HUES6 (cell line): Measurements from ENCODE around the gene GNAQ.
"Not testable (repeated sequence)": the region's sequence is repeated elsewhere in the genome, so short reads cannot be mapped to it uniquely, and the experiment has no call there.

Experiments
- H3K27ac ChIP-seq: 2 replicates; pipeline ENCODE4 v1.7.0; 2013; ENCODE audit warnings: low read depth, mild to moderate bottlenecking, low read length, inconsistent platforms
- H3K27me3 ChIP-seq: 2 replicates; pipeline ENCODE4 v1.6.1; 2013; ENCODE audit warnings: low read length; ENCODE audit not compliant: control insufficient read depth, insufficient read depth
- H3K36me3 ChIP-seq: 2 replicates; pipeline ENCODE4 v1.6.1; 2013; ENCODE audit warnings: low read length; ENCODE audit not compliant: control insufficient read depth, insufficient read depth
- H3K4me1 ChIP-seq: 2 replicates; pipeline ENCODE4 v1.6.1; 2013; ENCODE audit warnings: low read length; ENCODE audit not compliant: control insufficient read depth, insufficient read depth
- H3K4me3 ChIP-seq: 2 replicates; pipeline ENCODE4 v1.5.1; 2013; ENCODE audit warnings: low read depth, low read length
- H3K9ac ChIP-seq: one replicate; pipeline ENCODE4 v1.6.1; 2013; ENCODE audit warnings: mild to moderate bottlenecking, low read length
- H3K9me3 ChIP-seq: 2 replicates; pipeline ENCODE4 v1.6.1; 2013; ENCODE audit warnings: low read depth, low read length; ENCODE audit not compliant: control insufficient read depth, insufficient read depth

GNAQ gene

DNA sequence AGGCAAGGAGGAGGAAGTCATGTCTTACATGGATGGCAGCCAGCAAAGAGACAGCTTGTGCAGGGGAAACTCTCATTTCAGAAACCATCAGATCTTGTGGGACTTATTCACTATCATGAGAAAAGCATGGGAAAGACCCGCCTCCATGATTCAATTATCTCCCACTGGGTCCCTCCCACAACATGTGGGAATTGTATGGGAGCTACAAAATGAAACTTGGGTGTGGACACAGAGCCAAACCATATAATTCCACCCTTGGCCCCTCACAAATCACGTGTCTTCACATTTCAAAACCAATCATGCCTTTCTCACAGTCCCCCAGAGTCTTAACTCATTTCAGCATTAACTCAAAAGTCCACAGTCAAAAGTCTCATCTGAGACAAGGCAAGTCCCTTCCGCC is 341.5 kb downstream of the GNAQ start:
- not testable (repeated sequence) for H3K27me3 ChIP-seq, H3K27ac ChIP-seq, H3K4me1 ChIP-seq, H3K4me3 ChIP-seq, H3K36me3 ChIP-seq, H3K9ac ChIP-seq
- H3K9me3 ChIP-seq, result peaks cover 12% of the 10 kb centered on the region

DNA sequence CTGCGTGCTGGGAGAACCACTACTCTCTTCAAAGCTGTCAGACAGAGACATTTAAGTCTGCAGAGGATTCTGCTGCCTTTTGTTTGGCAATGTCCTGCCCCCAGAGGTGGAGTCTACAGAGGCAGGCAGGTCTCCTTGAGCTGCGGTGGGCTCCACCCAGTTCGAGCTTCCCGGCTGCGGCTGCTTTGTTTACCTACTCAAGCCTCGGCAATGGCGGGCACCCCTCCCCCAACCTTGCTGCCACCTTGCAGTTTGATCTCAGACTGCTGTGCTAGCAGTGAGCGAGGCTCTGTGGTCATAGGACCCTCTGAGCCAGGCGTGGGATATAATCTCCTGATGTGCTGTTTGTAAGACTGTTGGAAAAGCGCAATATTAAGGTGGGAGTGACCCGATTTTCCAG is 343.9 kb downstream of the GNAQ start:
- H3K4me3 ChIP-seq, H3K4me1 ChIP-seq, H3K27me3 ChIP-seq, H3K9ac ChIP-seq, H3K27ac ChIP-seq, H3K36me3 ChIP-seq: not testable (repeated sequence)
- H3K9me3 ChIP-seq, result peaks cover 15% of the 10 kb centered on the region

DNA sequence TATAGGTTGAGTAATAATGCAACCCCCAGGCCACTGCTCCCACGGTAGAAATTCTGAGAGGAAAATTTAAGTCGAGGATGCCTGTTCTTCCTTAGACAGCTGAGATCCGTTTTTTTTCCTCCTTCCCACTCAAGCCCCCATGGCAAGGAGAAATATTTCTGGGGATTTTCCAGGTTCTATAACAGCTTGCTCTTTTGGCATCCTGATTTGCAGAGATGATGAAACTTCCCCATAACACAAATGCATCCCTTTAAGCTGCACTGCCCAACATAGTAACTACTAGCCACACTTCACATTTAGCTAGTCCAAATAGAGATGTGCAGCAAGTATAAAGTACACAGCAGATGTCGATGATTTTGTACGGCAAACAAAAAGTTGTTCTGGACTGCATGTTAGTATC is 351.0 kb downstream of the GNAQ start:
- Histone ChIP-seq H3K9ac (no peak overlapping the region), H3K4me1 (no peaks in the 10 kb centered on the region), H3K36me3 (no peaks in the 10 kb centered on the region), H3K9me3 (peaks cover 4% of the 10 kb centered on the region; the same call in 1 of the 2 replicates), H3K27me3 (no peaks in the 10 kb centered on the region), H3K4me3 (no peak overlapping the region), H3K27ac (no peak overlapping the region)

DNA sequence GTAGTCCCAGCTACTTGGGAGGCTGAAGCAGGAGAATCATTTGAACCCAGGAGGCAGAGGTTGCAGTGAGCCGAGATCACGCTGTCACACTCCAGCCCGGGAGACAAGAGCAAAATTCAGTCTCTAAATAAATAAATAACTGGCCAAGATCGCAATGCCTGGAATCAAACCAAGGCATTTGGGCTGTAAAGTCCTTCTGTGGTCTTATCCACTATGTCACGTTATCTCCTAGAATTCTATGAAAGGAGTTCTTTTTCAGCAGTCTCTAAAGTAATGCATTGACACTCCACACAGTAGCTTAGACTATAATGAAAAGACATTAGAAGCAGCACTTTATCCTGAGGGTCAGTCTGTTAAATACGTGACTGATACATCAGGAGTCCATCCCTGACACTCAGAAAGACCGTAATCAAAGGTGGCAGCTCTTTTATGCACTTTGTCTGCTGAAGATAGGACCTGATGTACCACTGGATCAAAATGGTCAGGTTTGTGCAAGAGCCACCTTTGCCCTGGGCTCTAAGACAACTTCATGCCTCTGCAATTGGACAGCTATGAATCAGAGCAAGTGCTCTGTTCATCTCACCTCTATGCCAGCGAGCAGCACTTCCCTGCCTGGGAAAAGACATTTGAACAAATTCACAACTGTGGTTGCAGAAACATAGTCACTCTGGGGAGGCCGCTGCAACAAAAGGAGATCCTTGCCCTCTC is 351.8 kb downstream of the GNAQ start:
- no peak overlapping the region for H3K27ac ChIP-seq
- H3K4me1 ChIP-seq, result no peaks in the 10 kb centered on the region
- no peaks in the 10 kb centered on the region for H3K27me3 ChIP-seq
- no peaks in the 10 kb centered on the region for H3K36me3 ChIP-seq
- H3K9me3 ChIP-seq, result peaks cover 4% of the 10 kb centered on the region; the same call in 1 of the 2 replicates
- no peak overlapping the region for H3K9ac ChIP-seq
- H3K4me3 ChIP-seq, result no peak overlapping the region

DNA sequence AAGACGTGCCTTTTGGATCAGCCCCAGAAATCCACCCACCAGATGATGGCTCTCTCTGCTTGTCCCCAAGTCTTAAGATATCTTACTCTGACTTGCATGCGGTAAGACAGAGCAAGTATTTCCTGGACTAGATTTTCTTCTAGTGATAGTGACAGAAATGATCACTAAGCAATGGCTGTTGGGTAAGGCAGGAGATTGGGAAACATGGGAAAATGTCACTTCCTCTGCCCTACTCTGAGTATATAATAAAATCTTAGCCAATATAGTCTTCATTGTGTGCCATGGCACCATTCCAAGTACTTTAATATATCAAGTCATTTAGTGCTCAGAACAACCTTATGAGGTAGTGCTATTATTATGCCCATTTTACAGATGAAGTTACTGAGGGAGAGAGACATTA is 352.5 kb downstream of the GNAQ start:
- H3K27ac ChIP-seq, result no peak overlapping the region
- peaks cover 4% of the 10 kb centered on the region; the same call in 1 of the 2 replicates for H3K9me3 ChIP-seq
- no peaks in the 10 kb centered on the region for H3K4me1 ChIP-seq
- H3K36me3 ChIP-seq, result no peaks in the 10 kb centered on the region
- no peaks in the 10 kb centered on the region for H3K27me3 ChIP-seq
- H3K4me3 ChIP-seq, result no peak overlapping the region
- H3K9ac ChIP-seq, result no peak overlapping the region

DNA sequence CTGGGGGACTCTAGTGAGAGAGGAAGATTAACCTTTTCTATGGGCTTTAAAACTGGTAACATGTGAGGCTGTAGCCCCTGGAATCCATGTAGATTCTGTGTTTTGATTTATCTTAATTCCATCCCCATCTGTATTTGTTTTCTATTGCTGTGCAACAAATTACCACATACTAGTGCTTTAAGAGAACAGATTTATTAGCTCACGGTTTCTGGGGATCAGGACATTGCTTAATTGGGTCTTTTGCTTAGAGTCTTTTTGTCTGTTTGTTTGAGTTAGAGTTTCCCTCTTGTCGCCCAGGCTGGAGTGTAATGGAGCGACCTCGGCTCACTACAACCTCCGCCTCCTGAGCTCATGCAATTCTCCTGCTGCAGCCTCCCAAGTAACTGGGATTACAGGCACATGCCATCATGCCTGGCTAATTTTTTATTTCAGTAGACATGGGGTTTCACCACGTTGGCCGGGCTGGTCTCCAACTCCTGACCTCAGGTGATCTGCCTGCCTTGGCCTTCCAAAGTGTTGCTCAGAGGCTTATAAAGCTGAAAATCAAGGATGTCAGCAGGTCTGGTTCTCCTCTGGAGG is 353.6 kb downstream of the GNAQ start:
- H3K27me3 ChIP-seq, result no peaks in the 10 kb centered on the region
- H3K36me3 ChIP-seq, result no peaks in the 10 kb centered on the region
- H3K9me3 ChIP-seq, result no peaks in the 10 kb centered on the region
- H3K9ac ChIP-seq, result no peak overlapping the region
- H3K4me3 ChIP-seq, result no peak overlapping the region
- no peaks in the 10 kb centered on the region for H3K4me1 ChIP-seq
- no peak overlapping the region for H3K27ac ChIP-seq

DNA sequence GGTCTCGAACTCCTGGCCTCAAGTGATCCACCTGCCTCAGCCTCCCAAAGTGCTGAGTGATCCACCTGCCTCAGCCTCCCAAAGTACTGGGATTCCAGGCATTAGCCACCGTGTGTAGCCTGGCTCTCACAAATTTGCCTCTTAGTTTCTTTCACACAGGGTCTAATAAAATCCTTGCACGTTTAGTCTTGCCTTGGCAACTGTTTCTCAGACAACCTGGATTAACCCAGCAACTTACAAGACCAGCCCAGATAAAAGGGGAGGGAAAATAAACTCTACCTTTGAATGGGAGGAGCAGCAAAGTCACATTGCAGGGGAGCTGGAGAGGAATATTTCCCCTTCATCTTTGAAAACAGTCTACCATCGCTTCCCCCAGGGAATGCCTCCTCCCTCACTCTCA is 354.2 kb downstream of the GNAQ start:
- Histone ChIP-seq H3K4me1 (no peaks in the 10 kb centered on the region), H3K9me3 (no peaks in the 10 kb centered on the region), H3K4me3 (no peak overlapping the region), H3K36me3 (no peaks in the 10 kb centered on the region), H3K27me3 (no peaks in the 10 kb centered on the region), H3K27ac (no peak overlapping the region), H3K9ac (no peak overlapping the region)

DNA sequence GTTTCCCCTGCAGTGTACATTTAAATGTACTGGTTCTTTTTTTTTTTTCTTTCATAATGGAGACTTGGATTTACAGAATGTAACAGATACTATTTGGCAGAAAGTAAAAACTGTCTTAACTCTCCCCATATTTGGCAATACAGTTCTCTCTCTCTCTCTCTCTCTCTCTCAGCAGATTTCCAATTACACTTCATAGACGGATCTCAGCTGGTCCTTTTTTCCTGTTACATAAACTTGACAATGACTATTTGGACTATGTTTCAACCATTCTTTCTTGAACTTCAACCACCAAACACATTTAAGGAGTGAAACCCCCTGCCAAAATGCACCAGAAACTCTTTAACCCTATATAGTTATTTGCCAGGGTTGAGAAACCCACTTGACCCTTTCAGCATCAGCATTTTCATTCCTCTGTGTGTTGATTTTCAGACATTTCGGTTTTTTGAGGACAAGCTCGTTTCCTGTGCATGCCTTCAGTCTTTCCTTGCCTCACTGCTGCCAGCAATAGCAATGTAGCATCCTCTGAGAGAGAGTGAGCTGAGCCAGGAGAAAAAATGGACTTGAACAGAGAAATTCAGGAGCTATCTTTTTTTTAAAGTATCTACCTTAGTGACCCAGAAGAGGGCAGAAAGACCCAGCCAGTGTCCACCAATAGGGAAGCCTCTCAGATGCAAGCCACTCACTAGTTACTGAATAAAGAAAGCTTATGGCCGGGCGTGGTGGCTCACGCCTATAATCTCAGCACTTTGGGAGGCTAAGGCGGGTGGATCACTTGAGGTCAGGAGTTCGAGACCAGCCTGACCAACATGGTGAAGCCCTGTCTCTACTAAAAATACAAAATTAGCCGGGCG is 357.4 kb downstream of the GNAQ start:
- H3K9ac ChIP-seq, result no peak overlapping the region
- H3K4me3 ChIP-seq, result no peak overlapping the region
- H3K4me1 ChIP-seq, result no peaks in the 10 kb centered on the region
- no peaks in the 10 kb centered on the region for H3K9me3 ChIP-seq
- no peak overlapping the region for H3K27ac ChIP-seq
- H3K27me3 ChIP-seq, result no peaks in the 10 kb centered on the region
- no peaks in the 10 kb centered on the region for H3K36me3 ChIP-seq

DNA sequence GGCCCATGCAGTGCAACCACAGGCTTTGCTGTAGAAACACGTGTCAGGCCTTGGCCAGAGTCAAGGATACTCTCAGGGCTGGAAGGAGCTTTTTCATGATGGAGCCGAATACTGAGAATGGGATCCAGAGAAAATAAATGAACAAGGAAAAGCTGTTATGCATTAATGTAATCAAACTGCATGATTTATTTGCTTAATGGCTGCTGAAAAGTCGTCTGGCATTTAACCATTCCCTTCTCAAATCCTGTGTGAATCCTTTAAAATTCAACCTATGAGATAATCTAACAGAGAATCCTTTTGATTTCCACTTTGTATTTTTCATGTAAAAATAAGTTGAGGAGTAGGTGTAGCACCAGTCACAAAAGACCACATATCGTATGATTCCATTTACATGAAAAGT is 359.4 kb downstream of the GNAQ start:
- no peak overlapping the region for H3K9ac ChIP-seq
- H3K27ac ChIP-seq, result no peak overlapping the region
- H3K4me3 ChIP-seq, result no peak overlapping the region
- no peaks in the 10 kb centered on the region for H3K9me3 ChIP-seq
- H3K4me1 ChIP-seq, result no peaks in the 10 kb centered on the region
- H3K27me3 ChIP-seq, result no peaks in the 10 kb centered on the region
- no peaks in the 10 kb centered on the region for H3K36me3 ChIP-seq

DNA sequence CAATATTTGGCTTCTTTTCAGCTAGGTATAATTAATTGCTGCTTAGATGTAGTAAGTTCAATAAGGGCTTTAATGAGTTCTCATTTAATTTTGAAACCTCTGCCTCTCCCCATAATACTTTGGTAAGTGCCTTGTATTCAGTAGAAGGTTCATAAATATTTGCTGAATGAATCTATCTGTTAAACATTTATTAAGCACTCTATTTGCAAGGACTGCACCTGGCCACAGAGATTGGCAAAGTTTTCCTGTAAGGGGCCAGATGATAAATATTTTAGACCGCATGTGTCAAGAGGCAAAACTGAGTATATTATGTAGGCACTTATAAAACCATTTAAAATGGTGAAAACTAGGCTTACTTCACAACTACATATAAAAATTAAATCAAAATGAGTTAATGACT is 364.5 kb downstream of the GNAQ start:
- Histone ChIP-seq H3K9me3 (no peaks in the 10 kb centered on the region), H3K4me3 (no peak overlapping the region), H3K9ac (no peak overlapping the region), H3K27me3 (no peaks in the 10 kb centered on the region), H3K4me1 (no peaks in the 10 kb centered on the region), H3K36me3 (no peaks in the 10 kb centered on the region), H3K27ac (no peak overlapping the region)
